ENCODE measurements around the gene CASP2. TPM values are rescaled to one million over a fixed set of nuclear protein-coding genes. Genes with fewer than 3 reads are reported as not detected.

CASP2 gene
- polyA plus RNA-seq, 3 donors, result 7.9 to 30.2 (median 12.2) TPM

DNA sequence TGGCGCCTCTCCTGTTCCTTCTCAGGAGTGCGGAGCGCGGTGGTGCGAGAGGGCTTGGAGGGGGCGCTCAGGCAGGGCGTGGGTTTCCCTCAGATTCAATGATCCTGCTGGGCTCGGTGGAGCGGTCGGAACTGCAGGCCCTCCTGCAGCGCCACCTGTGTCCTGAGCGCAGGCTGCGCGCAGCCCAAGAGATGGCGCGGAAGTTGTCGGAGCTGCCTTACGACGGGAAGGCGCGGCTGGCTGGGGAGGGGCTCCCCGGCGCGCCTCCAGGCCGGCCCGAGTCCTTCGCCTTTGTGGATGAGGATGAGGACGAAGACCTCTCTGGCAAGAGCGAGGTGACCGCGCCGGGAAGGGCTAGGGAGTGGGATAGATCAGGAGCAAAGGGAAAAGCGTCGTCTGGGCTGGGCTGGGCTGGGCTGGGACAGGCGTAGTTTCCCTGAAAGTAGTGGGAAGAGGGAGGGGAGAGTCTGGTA is 57.3 kb downstream of the CASP2 start:
- peak overlapping the region; percentile 76 for H3K4me2 ChIP-seq (replicated peaks; ENCODE audit: extremely low read depth, low read length, poor library complexity, severe bottlenecking)
- intact Hi-C loops (cut with micrococcal nuclease), result no loop called here
- H3K9ac ChIP-seq (ENCODE audit: insufficient read depth, low read length, poor library complexity, severe bottlenecking), result peak overlapping the region; percentile 12
- Mint-ChIP-seq H3K4me3 (peak overlapping the region; percentile 71 to 88), H3K27ac (peak overlapping the region in 5 of 7 donors; percentile 16 to 73 (median 66)), H3K4me1 (peaks cover 11% of the 10 kb centered on the region), H3K36me3 (no peaks in the 10 kb centered on the region), H3K9me3 (peaks cover 0 to 3% (median 0%) of the 10 kb centered on the region in 7 donors), H3K27me3 (ENCODE audit: low read depth in 3 of 3) (peaks cover 0 to 7% (median 3%) of the 10 kb centered on the region in 3 donors)
- peak overlapping the region in 1 of 2 donors; percentile 15 for H3K27ac ChIP-seq (ENCODE audit: low read depth in 1 of 2, low read length in 2 of 2)
- H4K20me1 ChIP-seq (ENCODE audit: insufficient read depth, low read length), result no peaks in the 10 kb centered on the region
- H3K4me3 ChIP-seq (replicated peaks in 1 of 3; ENCODE audit: low read depth in 2 of 3, low read length in 3 of 3), result peak overlapping the region; percentile 11 to 64 (median 13)
- peak overlapping the region; percentile 87 for H2AFZ ChIP-seq (ENCODE audit: insufficient read depth, low read depth, low read length, poor library complexity, severe bottlenecking)
- 5% methylated on average over 35 of the region's 35 CpGs for WGBS (ENCODE audit: insufficient coverage)
- H3K4me1 ChIP-seq (ENCODE audit: control insufficient read depth in 1 of 2, insufficient read depth in 2 of 2, low read length in 2 of 2), result peaks cover 12 to 14% of the 10 kb centered on the region in 2 donors
- H3K79me2 ChIP-seq (ENCODE audit: insufficient read depth, low read length), result no peaks in the 10 kb centered on the region
- DNase-seq, result peak; percentile 66 to 71 (median 71)
- no peaks in the 10 kb centered on the region for H3K27me3 ChIP-seq (ENCODE audit: control insufficient read depth in 2 of 2, insufficient read depth in 2 of 2, low read length in 2 of 2)
- TF ChIP-seq, protein P1, sequence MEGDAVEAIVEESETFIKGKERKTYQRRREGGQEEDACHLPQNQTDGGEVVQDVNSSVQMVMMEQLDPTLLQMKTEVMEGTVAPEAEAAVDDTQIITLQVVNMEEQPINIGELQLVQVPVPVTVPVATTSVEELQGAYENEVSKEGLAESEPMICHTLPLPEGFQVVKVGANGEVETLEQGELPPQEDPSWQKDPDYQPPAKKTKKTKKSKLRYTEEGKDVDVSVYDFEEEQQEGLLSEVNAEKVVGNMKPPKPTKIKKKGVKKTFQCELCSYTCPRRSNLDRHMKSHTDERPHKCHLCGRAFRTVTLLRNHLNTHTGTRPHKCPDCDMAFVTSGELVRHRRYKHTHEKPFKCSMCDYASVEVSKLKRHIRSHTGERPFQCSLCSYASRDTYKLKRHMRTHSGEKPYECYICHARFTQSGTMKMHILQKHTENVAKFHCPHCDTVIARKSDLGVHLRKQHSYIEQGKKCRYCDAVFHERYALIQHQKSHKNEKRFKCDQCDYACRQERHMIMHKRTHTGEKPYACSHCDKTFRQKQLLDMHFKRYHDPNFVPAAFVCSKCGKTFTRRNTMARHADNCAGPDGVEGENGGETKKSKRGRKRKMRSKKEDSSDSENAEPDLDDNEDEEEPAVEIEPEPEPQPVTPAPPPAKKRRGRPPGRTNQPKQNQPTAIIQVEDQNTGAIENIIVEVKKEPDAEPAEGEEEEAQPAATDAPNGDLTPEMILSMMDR (IDR thresholded peaks at IDR 0.05), result peak; percentile 66
- H3K36me3 ChIP-seq (replicated peaks in 1 of 2; ENCODE audit: control insufficient read depth in 1 of 2, insufficient read depth in 2 of 2, low read length in 2 of 2), result no peaks in the 10 kb centered on the region
- H3K9me3 ChIP-seq (replicated peaks in 1 of 2; ENCODE audit: control insufficient read depth in 1 of 2, insufficient read depth in 1 of 2, low read length in 2 of 2), result no peaks in the 10 kb centered on the region

DNA sequence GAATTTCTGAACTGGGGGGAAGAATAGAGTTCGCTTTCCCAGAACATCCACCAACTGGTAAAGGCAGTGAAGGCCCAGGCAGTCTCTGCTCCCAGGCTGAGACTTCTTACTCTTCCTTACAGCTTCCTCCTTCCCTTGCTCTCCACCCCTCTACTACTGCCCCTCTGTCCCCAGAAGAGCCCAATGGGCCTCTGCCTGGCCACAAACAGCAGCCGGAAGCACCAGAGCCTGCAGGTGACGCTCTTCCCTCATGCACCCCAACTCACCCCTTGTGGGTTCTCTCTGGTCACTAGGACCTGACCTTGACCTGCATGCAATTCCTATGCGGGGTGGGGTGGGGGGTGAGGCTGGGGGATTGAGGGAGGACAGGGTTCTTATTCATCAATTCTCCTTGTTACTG is 57.9 kb downstream of the CASP2 start:
- intact Hi-C loops (cut with micrococcal nuclease), result no loop called here

More for the DNA sequence above, 57.9 kb downstream of the CASP2 start:
- Histone ChIP-seq H3K79me2 (ENCODE audit: insufficient read depth, low read length) (no peaks in the 10 kb centered on the region), H3K36me3 (replicated peaks in 1 of 2; ENCODE audit: control insufficient read depth in 1 of 2, insufficient read depth in 2 of 2, low read length in 2 of 2) (no peaks in the 10 kb centered on the region), H3K27me3 (ENCODE audit: control insufficient read depth in 2 of 2, insufficient read depth in 2 of 2, low read length in 2 of 2) (no peaks in the 10 kb centered on the region), H3K4me2 (replicated peaks; ENCODE audit: extremely low read depth, low read length, poor library complexity, severe bottlenecking) (no peak overlapping the region), H3K9me3 (replicated peaks in 1 of 2; ENCODE audit: control insufficient read depth in 1 of 2, insufficient read depth in 1 of 2, low read length in 2 of 2) (no peaks in the 10 kb centered on the region), H4K20me1 (ENCODE audit: insufficient read depth, low read length) (no peaks in the 10 kb centered on the region), H3K4me1 (ENCODE audit: control insufficient read depth in 1 of 2, insufficient read depth in 2 of 2, low read length in 2 of 2) (peaks cover 12 to 14% of the 10 kb centered on the region in 2 donors), H3K4me3 (replicated peaks in 1 of 3; ENCODE audit: low read depth in 2 of 3, low read length in 3 of 3) (peak overlapping the region in 1 of 3 experiments; percentile 64), H3K9ac (ENCODE audit: insufficient read depth, low read length, poor library complexity, severe bottlenecking) (no peak overlapping the region), H3K27ac (ENCODE audit: low read depth in 1 of 2, low read length in 2 of 2) (no peak overlapping the region), H2AFZ (ENCODE audit: insufficient read depth, low read depth, low read length, poor library complexity, severe bottlenecking) (peak overlapping the region; percentile 87)
- Mint-ChIP-seq H3K27me3 (ENCODE audit: low read depth in 3 of 3) (peaks cover 2 to 7% (median 3%) of the 10 kb centered on the region in 3 donors), H3K4me1 (peaks cover 11% of the 10 kb centered on the region), H3K4me3 (peak overlapping the region; percentile 71 to 88), H3K27ac (peak overlapping the region in 5 of 7 donors; percentile 16 to 73 (median 58)), H3K36me3 (no peaks in the 10 kb centered on the region), H3K9me3 (peaks cover 0 to 3% (median 0%) of the 10 kb centered on the region in 7 donors)
- 83% methylated on average over 2 of the region's 4 CpGs for WGBS (ENCODE audit: insufficient coverage)
- TF ChIP-seq, protein P1 (IDR thresholded peaks at IDR 0.05), result no peak
- peak in 2 of 3 donors; percentile 43 to 56 for DNase-seq

All from CD14-positive monocyte (primary cell).